Esophagus mucosa (tissue), 1 donor: ENCODE data around the gene CAPN9. TPM values are rescaled to one million over a fixed set of nuclear protein-coding genes. Genes with fewer than 3 reads are reported as not detected.
A peak's percentile ranks its signal among the peaks of the same experiment; 100 is the strongest.
"Not testable (repeated sequence)": the region's sequence is repeated elsewhere in the genome, so short reads cannot be mapped to it uniquely, and the experiment has no call there.

Source experiments
- ATAC-seq: fragments of 200-7000 bp; cut with Tn5 transposase; one replicate; pipeline ENCODE4 v1.9.1; 2020
- total RNA-seq: library from RNA; stranded (reverse); gene quantifications from one replicate; pipeline ENCODE4 v1.2.4, GENCODE V29; 2023
- donor health status: DM: yes; HTN: yes; CAD: no.

CAPN9 gene, protein sequence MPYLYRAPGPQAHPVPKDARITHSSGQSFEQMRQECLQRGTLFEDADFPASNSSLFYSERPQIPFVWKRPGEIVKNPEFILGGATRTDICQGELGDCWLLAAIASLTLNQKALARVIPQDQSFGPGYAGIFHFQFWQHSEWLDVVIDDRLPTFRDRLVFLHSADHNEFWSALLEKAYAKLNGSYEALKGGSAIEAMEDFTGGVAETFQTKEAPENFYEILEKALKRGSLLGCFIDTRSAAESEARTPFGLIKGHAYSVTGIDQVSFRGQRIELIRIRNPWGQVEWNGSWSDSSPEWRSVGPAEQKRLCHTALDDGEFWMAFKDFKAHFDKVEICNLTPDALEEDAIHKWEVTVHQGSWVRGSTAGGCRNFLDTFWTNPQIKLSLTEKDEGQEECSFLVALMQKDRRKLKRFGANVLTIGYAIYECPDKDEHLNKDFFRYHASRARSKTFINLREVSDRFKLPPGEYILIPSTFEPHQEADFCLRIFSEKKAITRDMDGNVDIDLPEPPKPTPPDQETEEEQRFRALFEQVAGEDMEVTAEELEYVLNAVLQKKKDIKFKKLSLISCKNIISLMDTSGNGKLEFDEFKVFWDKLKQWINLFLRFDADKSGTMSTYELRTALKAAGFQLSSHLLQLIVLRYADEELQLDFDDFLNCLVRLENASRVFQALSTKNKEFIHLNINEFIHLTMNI
- not detected for total RNA-seq

DNA sequence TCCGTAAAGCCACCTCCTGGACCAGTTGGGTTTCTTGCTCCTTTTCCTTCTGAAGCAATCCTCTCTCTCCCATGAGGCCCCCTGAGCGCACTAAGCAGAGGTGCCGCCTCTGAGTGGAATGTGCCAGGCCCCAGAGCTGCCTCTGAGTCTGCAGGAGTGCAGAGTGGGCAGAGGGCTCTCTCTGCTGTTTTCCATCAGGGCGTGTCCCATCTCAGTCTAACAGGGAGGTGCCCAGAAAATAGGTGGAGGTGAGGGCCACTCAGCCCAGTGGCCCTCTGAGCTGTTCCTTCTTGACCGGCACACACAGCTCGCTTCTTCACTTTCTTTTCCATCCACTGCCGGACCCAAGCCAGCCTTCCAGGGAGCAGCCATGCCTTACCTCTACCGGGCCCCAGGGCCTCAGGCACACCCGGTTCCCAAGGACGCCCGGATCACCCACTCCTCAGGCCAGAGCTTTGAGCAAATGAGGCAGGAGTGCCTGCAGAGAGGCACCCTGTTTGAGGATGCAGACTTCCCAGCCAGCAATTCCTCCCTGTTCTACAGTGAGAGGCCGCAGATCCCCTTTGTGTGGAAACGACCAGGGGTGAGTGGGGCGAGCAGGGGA is at the start of gene CAPN9:
CAPN9 (plus strand) TSS at position 262 of the 604 bp plus-strand sequence; CDS start at position 371, 109 bp downstream.
- ATAC-seq, result no peak

DNA sequence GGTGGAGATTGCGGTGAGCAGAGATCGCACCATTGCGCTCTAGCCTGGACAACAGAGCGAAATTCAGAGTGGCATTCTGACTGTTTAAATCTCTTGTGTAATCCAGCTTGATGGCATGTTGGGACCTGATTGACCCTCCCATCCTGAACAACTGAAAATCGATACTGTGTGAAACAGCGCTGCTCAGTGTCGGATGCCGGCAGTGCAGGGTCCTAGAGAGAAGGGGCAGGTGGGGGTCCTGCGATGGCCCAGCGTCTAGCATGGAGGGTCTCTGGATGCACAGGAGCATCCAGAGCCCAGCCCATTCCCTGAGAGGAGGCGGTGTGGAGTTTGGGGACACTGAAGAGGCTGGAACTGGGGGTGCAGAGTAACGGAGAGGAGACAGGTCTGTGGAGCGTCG is 49.1 kb upstream of the CAPN9 start:
- ATAC-seq, result no peak

DNA sequence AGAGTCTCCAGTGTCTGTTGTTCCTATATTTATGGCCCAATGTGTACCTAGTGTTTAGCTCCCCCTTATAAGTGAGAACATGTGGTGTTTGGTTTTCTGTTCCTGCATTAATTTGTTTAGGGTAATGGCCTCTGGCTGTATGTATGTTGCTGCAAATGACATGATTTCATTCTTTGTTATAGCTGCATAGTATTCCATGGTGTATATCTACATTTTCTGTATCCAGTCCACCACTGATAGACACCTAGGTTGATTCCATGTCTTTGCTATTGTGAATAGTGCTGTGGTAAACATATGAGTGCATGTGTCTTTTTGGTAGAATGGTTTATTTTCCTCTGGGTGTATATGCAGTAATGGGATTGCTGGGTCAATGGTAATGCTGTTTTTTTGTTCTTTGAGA is 48.2 kb upstream of the CAPN9 start:
- not testable (repeated sequence) for ATAC-seq

DNA sequence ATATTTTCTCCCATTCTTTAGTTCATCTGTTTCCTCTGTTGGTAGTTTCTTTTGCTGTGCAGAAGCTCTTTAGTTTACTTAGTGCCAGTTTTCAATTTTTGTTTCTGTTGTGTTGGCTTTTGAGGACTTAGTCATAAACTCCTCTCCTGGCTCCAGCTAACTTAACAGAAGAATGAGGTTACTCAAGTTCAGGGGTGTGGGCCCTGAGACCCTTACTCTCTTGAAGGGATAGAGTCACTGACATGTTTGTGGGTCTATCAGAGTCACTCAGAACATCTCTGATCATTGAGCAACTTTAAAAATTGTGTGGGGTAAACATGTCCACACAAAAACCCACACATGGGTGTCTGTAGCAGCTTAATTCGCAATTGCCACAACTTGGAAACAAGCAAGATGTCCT is 47.5 kb upstream of the CAPN9 start:
- no peak for ATAC-seq

DNA sequence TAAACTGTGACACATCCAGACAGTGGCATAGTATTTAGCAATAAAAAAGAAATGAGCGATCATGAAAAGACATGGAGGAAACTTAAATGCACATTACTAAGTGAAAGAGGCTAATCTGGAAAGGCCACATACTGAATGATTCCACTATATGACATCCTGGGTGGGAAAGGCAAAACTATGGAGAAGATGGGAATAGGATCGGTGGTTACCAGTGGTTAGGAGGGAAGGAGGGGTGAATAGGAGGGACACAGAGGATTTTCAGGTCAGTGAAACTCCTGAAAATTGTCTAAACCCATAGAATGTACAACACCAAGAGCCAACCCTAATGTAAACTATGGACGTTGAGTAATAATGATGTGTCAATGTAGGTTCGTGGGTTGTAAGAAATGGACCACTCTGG is 47.1 kb upstream of the CAPN9 start:
- ATAC-seq, result no peak

DNA sequence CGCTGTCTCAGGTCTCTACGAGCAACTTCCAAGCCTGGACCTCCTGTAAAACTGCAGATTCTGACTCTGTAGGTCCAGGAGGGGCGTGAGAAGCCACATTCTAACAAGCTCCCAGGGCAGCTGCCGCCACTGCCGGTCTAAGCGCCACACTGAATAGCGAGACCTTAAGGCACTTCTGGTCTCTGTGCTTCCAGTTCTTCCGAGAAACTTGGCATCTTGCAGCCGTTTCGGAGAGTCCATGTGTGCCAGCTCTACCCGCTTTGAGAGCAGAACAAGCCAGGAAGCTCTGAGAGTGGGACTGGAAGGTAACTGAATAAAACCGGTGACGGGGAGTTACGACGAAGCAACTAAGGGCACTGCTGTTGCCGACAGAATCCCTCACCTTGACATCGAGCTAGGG is 45.8 kb upstream of the CAPN9 start:
- no peak for ATAC-seq

DNA sequence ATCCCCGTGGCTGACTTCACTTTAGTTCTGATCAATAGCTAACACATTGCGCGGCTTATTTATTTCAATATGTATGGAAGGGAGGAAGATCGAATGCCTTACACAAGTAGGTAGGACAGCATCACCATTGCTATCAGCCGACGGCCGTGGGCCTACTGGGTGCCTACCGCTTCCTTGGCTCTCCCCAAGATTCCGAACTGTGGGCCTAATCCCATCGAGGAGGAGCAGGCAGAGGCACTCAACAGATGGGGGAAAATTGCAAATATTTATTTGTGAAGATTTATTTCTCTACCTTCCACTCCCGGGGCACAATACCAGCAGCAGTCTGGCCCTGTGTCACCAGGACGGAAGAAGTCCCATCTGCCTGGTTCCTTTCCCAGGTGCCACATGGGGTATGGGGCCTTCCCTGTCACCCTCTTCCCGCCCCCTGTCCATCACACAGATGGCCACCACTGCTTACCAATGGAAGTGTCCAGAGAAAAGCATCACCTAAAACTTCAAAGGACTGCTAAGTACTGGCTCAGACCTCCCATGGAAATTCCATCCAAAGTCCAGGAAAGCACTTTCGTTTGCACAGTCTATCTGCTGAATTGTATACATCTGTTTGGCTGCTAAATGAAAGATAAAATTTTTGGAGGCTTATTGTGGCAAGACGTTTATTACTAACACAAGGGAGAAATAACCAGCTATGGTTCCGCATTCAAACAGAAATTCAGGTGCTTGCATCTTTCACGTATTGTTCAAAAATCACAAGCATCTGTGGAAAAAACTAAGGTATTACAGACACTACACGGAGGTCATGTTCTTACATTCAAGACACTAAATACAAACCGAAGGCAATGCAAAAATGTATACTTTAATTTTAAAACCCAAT is 45.1 kb upstream of the CAPN9 start:
- ATAC-seq, result no peak

DNA sequence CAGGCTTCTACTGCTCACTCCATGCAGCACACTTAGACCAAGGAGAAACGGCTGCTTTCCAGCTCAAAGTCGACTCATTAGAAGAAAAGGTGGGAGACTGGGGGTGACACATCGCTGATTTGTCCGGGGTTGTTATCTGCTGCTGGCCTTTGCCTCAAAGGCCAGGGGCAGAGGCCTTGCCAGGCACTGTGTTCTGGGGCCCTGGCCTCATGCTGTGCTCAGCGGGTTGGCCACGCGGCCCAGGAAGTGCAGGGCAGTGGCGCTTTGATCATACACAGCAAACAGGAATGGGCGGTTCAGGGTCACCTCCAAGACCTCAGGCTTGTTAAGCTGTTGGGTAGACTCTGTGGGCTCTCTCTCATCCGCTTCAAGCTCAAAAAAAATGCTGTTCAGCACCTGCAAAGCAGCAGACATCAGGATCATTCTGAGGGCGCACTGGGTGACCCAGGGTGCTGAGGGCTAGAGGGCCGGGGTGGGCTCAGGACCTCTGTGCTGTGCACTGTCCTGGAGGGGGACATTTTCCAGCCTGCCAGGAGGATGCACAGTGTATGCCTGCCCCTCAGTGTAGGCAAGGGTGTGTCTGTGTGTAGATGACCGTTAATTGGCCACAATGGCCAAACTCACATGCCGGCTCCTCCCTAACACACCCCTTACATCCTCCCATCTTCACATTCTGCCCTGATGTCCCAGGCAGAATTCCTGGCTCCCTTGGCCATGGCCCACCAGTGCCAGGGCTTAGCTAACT is 44.1 kb upstream of the CAPN9 start:
- ATAC-seq, result peak; percentile 58

DNA sequence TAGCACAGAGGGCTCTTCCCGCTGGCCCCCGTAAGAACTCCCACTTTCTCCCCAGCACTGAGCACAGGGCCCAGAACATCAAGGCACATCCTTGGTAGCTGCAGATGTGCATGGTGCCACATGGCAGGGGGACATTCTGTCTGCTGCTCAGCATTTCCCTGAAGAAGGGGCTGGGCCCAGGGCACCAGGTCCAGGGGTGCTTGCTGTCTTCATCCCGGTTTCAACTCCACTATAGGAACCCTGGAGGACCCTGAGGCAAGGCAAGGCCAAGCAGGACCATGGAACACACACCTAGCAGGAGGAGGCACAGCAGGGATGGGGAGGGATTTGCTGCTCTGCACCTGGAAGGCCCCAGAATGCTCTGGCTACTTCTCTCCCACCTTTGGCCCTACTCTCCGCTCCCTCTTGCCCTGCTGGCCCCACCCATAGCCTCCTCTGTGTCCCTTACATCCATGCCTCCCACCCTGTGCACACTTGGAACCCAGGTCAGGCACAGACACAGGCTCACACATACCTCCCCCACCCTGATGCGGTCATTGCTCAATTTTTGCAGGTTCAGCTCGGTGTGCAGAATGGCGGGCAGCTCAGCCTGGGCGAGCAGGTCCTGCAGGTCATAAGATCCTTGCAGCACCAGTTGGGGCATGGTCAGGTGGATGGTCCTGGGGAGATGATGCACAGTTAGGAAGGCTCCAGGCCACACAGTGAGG is 43.4 kb upstream of the CAPN9 start:
- ATAC-seq, result peak; percentile 74

DNA sequence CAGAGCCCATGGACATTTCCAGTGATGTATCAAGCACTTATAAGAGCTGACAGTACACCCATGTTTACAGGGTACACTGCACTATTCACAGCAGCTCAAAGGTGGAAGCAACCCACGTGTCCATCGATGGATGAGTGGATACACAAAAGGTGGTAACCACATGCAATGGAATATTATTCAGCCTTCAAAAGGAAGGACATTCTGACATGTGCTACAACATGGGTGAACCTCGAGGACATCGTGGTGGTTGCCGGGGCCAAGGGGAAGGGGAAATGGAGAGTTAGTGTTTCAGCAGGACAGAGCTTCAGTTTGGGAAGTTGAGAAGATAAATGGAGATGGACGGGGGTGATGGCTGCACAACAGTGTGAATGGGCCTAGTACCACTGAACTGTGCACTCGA is 42.4 kb upstream of the CAPN9 start:
- ATAC-seq, result no peak

DNA sequence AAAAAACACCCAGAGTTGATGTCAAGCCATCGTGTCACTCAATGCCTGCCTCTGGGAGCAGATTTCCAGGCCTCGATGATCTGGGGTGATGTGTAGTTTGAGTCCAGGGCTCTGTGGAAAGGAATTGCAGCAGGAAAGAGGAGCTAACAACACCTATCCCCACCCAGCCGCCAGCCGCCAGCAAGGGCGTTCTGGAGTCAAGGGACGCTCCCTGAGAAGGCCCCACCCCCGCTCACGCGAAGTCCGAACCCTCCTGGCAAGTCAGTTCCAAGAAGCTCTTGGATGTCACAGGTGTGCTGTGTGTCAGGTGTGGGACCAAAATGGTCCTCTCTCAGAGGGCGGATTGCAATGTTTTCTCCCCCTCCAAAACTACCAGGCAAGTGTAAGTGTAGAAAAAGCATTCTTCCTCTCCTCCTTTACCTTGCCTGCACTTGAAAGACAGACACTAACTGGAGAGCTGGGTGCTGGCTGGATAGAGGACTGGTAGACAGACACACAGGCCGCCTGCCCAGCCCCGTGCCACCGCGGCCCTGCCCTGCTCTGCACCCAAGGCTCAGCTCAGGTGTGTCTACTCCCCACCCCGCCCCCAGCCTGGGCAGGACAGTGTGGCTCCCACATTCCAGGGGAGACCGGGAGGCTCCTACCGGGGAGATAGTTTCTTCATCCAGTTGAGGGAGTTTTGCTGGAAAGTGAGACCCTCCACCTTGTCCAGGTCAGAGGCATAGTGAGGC is 41.7 kb upstream of the CAPN9 start:
- no peak for ATAC-seq

DNA sequence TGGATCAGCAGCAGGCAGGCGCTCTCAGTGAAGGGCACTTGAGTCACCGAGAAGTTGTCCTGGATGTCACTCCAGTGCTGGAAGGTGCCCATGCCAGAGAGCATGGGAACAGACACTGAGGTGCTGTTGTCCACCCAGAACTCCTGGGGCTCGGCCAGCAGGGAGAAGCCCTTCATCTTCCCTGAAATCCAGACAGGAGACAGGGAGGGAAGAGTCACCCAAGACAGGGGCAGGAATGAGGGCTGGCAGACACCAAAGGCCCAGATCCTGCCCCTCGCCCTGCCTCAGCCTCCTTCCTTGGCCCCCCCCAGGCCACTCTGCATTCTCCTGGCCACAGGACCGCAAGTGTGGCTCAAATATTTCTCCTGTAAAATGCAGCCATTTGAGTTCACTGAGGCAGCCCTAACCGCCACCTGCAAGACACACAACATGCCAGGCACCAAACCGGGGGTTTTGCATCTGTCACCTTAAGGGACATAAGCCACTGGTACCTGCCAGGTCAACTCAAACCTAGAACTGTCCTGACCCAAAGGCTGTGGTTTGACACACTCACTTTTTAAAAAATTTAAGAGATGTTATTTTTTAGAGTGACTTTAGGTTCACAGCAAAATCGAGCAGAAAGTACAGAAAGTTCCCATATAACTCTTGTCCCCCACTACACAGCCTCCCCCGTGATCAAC is 41.0 kb upstream of the CAPN9 start:
- no peak for ATAC-seq

DNA sequence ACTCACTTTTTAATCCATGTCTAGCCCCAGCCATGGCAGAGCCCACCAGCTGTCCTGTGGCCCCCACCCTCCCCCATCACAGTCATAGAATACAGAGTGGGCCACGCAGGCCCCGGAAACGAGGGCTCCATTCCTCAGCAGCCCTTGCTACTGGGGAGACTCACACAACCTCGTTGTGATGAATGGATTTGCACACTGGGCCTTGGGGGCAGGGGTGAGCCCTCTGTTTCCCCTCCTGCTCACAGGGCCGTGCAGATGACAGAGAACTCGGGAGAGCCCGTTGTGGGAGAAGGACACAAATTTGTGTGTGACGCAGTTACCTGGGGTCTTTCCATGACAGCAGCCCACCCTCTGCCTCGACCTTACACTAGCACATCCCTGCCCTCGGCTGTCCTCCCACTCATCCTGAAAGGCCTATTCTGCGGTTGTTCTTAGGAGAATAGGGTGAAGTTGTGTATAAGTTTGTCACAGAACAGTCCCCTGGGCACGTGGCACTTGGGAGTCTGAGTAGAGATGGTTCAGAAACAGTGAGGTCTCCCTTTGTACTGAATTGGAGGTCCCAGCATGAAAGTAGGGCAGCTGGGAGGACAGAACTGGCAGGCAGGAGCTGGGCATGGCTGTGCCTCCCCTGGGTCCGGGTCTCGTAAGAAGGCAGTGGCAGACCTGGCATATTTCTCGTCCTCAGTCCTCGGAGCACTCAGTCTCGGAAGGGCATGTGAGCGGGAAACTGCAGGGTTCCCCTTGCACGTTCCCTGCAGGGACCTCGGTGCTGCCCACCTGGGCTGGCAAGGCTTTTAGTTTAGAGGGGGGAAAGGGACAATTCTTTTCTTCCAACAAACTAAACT is 40.1 kb upstream of the CAPN9 start:
- ATAC-seq, result no peak

DNA sequence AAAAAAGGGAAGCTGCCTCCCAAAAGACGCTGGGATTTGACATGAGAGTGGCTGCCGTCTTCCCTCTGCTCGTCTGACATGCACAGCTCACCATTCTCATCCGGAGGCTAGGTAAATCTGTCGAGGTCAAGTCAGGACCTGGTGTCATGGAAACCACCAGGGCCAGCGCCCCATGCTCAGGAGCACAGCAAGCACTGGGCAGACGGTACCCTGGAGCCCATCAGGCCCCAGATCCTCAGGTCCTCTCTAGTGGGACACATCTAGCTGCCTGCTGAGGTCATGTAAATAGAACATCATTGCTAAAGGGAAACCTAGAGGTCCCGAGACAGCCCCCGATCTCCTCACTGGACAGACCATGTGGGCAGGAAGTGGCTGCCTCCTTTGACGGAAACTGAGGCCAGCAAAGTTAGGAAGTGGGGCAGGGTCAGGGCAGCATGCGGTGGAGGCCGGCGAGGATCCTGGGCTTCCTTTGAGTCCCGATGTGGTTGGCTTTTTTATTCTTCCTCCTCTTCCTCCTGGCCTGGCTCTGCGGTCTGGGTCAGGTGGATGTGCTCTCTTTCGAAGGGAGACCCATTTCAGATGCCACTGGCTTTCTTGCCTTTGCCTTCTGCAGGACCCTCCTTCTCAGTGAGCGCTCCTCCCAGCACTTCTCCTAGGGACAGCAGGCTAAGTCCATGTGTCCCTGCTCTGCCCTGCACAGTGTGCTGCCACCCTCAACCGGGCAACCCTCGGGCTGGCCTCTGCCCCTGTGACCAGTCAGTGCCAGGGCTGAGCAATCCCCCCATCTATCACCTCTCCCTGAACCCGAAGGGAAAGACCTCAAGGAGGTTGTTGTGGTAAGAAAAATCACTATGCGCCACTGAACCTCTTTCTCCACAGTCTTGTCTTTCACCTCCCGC is 39.2 kb upstream of the CAPN9 start:
- no peak for ATAC-seq

DNA sequence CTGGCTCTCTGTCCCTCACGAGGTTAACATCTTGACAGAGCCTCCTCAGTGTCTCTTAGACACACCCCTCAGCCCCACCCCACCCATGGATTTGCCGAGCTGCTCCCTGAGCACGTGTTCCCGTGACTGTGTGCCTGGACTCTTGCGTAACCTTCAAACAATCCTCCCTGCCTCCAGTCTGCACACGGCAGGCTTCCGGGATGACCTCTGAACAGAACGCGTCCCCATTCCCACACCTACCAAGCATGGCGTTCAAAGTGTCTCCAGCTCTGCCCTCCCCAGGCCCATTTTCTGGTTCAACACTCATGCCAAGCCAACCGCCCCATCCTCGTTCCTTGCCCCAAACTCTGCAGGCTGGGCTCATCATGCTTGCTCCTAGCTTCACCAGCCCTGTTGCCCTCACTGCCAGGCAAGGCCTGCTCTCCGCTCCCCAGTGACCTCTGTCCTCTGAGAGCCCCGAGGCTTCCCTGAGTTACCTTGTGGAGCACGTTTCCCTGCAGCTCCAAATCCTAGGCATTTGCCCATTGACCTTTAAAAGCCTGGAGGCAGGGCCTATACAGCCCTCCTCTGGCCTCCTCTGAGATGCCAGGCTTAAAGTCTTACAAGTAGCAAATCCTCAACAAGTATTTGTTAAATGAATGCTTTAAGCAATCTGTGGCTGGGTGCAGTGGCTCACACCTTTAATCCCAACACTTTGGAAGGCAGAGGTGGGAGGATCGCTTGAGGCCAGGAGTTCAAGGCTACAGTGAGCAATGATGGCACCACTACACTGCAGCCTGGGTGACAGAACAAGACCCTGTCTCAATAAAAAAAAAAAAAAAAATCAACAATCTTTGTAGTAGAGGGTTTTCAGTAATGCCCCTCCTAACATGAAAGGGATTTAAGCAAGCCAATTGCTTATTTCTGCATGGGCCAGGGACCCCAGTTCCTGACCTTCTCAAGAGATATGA is 38.3 kb upstream of the CAPN9 start:
- ATAC-seq, result peak; percentile 73
